Breast epithelium (tissue), 3 donors: ENCODE measurements around the gene SSBP4.

Experiments used
- CTCF ChIP-seq, 3 donors: fragments of 450-650 bp; IDR thresholded peaks; one replicate each; pipeline ENCODE4 v1.5.1; 2016 to 2017; ENCODE audit warnings: antibody characterized with exemption in 3 of 3, mild to moderate bottlenecking in 3 of 3, moderate library complexity in 3 of 3
- POLR2A ChIP-seq: fragments of 450-650 bp; IDR thresholded peaks from one replicate; pipeline ENCODE4 v1.6.1; 2016; ENCODE audit warnings: antibody characterized with exemption, mild to moderate bottlenecking, moderate library complexity
- POLR2AphosphoS5 ChIP-seq, 3 donors: sonication (generic); formaldehyde crosslinking; IDR thresholded peaks; one replicate each; pipeline ENCODE4 v1.6.1; 2017; ENCODE audit warnings: antibody characterized with exemption in 3 of 3

GRCh38 chr19:18465964-18466339, 46.8 kb downstream of the SSBP4 start:
- TF ChIP-seq CTCF (IDR thresholded peaks at IDR 0.05) (no peak), POLR2A (no peak), POLR2AphosphoS5 (IDR thresholded peaks at IDR 0.05) (no peak)
